Amygdala (tissue), 56 donors: Measurements from ENCODE around the gene SBK3.
A peak's percentile ranks its signal among the peaks of the same experiment; 100 is the strongest.
"Not testable (repeated sequence)": the region's sequence is repeated elsewhere in the genome, so short reads cannot be mapped to it uniquely, and the experiment has no call there.

Experiments used
- DNase-seq, 56 donors: peaks; one replicate each; lab custom pipeline; 2025; lab: John Stamatoyannopoulos, UW

Gene SBK3

DNA sequence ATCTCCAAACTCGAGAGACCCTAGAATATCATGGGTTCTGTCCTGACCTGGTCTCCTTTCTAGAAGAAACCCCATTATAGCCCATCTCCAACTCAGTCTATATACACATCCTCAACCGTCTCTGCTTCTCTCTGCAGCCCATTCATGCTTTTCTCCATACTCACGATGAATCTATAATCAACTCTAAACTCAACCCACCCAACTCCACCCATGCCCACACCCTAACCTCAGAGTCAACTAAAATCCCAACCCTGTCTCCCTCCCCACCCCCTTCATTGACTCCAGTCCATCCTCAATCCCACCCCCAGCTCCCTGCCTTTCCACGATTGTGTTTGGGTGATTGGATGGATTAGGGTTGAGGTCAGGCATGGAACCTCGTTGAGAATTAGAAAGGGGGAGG lies 1.8 kb downstream of the SBK3 start:
- no peak for DNase-seq

DNA sequence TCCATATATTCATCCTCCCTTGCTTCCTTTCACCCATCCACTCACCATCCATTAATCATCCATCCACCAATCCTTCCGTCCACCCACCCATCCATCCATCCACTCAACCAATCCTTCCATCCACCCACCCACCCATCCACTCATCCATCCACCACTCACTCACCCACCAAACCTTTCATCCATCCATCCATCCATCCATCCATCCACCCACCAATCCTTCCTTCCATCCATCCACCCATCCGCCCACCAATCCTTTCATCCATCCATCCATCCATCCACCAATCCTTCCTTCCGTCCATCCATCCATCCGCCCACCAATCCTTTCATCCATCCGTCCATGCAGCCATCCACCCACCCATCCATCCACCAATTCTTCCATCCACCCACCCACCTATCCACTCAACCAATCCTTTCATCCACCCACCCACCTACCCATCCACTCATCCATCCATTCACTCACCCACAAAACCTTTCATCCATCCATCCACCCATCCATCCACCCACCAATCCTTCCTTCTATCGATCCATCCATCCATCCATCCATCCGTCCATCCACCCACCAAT lies 3.0 kb downstream of the SBK3 start:
- no peak for DNase-seq

DNA sequence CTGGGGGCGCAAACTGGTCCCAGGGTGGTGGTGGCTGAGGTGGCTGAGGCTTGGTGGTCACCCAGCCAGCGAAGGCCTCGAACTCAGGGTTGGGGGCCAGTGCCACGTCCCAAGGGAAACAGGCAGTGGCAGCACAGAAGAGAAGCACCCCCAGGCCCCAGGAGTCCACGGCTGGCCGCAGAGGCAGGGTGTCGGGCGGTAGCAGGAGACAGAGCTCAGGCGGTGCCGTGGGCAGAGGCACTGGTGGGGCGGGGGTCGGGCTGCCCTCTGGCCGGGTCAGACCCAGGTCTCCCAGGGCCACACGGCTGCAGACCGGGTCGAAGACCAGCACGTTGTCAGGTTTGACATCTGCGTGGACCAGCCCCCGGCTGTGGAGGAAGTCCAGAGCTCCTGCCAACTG lies 4.3 kb downstream of the SBK3 start:
- DNase-seq, result no peak

DNA sequence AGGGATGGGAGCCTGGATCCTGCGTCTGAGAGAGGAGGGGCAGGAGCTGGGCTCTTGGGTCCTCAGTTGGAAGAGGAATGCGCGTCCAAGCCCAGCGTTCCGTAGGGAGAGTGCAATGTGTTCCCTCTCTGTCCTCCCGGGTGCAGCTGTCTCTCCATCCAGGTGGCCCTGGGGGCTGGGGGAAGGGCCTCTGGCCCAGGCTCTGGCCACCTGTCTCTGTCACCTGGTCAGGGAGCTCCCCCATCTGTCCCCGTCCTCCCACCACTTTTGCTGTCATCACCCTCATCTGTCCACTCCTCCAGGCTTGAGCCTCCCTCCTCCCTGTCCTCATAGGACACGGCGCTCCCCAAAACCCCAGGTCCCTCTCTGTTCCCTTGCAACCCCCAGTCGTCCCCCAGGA lies 4.7 kb downstream of the SBK3 start:
- DNase-seq, result no peak

DNA sequence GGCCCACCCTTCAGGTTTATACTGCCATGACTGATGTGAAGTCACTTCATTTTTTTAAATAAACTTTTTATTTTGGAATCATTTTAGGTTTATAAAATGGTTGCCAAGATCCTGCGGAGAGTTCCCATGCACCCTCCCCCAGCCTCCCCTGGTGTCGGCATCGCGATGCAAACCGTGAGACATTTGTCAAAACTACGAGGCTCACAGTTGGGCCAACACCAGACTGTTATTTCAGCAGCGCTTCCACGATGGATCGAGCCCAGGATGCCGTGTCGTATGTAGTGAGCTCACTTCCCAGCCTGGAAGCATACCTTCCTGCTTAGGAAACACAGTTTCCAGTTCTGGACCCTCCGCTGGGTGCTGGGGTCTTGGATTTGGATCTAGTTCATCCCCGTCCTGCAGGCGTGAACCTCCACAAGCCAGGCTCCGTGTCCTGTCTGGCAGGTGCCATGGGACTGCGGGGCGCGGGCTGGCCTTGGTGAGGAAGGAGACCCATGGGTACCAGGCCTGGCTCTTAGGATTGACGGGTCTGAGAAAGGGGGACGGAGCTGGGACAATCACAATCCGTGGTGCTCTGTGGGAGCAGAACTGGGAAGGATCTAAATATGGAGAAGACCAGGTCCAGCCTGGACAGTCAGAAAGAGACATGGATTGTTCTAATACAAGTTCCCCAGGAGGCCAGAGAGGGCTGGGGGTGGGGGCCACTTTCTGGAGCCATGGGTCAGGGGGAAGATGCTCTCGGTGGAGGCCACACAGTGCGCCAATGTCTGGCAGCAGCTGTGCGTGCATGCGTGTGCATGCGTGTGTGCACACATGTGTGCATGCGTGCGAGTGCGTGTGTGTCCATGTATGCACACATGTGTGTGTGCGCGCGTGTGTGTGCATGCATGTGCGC lies 6.0 kb downstream of the SBK3 start:
- no peak for DNase-seq

DNA sequence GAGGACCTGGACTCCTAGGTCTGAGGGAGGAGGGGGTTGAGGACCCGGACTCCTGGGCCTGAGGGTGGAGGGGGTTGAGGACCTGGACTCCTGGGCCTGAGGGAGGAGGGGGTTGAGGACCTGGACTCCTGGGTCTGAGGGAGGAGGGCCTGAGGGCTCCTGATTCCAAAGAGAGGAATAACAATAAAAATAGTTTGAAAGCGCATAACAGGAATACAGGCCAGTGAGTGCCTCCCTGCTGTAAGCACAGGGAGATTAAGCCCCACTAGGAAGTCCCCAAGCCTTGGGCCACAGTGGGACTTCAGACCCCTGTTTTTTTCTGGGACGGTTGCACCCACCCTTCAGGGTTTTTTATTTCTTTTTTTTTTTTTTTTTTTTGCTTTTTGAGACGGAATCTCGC lies 7.2 kb downstream of the SBK3 start:
- no peak for DNase-seq

DNA sequence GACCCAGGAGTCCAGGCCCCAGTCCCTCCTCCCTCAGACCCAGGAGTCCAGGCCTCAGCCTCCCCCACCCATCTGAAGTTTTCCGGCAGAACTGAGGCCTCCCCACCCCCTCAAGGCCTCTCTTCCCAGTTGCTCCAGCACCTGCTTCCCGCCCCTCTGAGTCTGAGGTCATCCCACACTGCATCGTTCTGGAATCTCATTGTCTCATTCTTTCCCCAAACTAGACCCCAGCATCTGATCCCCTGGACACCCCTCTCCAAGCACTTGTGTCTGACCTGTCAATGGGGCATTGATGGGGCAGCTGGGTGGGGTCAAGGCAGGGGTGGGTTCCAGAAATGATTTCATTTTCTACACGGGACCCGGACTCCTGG lies 7.6 kb downstream of the SBK3 start:
- DNase-seq, result no peak

DNA sequence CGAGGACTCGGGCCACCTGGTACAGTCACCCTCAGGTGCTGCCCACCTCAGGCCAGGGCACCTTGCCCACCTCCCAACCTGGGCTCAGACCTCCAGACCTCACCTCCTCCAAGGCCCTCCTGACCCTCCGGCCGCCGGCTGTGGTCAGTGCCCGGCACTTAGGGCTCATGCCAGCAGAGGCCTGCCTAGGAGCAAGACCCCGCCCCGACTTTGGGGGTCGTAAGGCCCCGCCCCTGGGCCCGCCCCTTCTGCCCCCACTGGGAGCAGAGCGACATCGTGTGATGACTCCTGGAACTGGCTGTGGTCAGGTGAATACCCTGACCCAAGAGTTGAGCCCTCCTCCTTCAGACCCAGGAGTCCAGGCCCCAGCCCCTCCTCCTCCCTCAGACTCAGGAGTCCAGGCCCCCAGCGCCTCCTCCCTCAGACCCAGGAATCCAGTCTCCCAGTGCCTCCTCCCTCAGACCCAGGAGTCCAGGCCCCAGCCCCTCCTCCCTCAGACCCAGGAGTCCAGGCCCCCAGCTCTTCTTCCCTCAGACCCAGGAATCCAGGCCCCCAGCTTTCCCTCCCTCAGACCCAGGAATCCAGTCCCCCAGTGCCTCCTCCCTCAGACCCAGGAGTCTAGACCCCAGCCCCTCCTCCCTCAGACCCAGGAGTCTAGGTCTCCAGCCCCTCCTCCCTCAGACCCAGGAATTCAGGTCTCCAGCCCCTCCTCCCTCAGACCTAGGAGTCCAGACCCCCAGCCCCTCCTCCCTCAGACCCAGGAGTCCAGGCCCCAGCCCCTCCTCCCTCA lies 8.2 kb downstream of the SBK3 start, which contains the start of gene SBK2:
TSS of gene SBK2 (minus strand) at position 183 of the 790 bp plus-strand sequence. CDS start 839 bp downstream, outside the sequence.
- no peak for DNase-seq

DNA sequence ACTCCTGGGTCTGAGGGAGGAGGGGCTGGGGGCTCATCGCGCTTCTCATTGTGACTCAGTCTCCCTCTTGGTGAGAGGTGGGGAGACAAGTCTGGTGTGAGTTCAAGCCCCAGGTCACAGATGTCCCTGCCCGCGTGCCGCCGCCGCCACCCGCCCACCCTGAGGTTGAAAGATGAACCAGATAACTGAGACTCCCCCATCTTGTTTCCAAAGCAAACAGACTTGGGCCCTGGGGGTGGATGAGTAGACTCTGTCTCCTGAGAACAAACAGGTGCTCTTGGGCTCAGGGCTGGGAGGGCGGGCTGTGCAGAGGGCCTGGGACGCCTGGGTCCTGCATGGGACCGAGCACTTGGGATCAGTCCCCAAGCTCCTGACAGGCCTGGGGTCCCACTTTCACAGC lies 9.0 kb downstream of the SBK3 start:
- DNase-seq, result no peak

DNA sequence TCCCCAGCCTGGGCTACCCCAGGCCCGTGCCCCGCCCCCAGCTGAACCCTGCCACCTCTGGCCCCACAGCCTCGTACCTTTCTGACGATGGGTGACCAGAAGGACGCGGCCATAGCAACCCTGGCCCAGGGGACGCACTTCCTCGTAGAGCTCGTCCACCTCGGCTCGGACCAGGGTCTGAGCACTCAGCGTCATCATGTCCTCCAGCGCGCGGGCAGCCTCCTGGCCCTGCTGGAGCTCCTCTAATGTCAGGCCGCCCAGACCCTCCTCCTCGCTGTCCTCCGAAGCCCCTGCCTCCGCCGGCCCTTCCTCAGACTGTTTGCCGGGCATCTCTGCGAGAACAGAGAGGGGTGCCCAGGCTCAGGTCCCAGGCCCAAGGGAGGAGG lies 9.4 kb downstream of the SBK3 start:
- DNase-seq, result no peak

DNA sequence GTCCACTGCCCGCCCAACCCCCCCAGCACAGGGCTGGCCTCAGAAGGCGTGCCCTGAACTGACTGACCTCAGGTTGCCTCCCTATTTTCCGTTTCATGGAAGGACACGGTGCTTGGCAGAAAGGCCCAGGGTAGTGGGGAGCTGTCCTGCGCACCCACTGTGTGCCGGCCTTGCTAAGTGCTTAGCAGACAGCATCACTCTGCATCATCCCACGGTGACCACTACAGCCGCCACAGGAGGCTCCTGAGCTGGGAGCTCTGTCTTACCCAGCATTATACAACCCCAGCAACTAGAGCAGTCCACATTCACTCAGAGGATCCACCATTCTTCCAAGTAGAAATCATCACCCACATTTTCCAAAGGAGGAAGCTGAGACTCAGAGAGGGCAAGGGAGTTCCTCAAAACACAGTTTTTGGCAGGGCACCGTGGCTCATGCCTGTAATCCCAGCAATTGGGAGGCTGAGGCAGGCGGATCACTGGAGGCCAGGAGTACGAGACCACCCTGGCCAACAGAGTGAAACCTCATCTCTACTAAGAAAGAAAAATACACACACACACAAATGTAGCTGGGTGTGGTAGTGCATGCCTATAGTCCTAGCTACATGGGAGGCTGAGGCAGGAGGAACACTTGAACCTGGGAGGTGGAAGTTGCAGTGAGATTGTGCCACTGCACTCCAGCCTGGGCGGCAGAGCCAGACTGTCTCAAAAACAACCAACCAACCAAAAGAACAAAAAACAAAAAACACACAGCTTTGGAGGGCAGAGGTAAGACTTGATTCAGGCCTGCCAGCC lies 10.0 kb downstream of the SBK3 start:
- DNase-seq, result no peak

DNA sequence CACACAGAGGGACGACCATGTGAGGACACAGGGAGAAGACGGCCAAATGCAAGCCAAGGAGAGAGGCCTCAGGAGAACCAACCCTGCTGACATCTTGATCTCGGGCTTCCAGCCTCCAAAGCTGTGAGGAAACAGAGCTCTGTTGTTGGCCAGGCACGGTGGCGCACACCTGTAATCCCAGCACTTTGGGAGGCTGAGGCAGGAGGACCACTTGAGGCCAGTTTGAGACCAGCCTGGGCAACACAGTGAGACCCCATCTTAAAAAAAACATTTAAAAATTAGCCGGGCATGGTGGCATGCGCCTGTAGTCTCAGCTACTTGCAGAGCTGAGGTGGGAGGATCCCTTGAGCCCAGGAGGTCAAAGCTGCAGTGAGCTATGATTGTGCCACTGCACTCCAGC lies 11.1 kb downstream of the SBK3 start:
- DNase-seq, result not testable (repeated sequence)

DNA sequence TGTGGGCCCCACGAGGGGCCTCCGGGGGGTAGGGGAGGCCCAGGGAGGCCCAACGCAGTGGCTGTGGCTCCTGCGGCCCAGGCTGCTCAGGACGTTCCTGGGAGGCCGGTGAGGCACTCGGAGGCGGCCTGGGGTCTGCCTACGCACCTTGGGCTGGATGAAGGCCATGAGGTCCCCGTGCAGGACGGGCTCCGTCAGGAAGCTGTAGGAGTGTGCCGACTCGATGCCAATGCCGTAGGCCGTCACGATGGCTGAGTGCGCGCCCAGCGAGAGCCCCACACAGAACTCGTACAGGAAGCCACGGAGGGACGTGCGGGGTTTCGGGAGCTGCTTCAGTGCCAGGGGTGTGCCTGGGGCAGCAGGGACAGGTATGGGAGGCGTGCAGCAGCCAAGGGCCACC lies 14.3 kb downstream of the SBK3 start:
- no peak for DNase-seq

DNA sequence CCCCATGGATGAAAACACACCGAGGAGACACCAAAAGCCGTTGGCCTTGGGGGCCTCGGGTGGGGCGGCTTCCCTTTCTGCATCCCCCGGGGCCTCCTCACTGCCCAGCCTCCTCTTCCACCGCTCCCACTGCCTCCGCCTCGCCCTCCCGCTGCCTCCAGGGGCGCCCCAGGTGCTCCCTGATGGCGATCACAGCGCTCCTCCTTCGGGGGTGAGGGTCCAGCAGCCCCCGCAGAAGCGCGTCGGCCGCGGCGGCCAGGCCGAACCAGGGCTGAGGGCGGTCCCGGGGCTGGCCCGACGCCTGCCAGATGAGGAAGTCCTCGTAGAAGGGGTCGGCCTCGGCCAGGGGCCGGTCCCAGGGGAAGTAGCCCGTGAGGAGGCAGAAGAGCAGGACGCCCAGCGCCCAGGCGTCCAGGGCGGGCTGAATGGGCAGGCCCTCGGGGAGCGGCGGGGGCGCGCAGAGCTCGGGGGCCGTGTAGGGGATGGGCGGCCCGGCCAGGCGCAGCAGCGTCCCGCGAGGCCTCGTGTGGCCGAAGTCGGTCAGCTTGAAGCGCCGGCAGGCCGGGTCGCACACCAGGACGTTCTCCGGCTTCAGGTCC lies 15.6 kb downstream of the SBK3 start:
- no peak for DNase-seq

DNA sequence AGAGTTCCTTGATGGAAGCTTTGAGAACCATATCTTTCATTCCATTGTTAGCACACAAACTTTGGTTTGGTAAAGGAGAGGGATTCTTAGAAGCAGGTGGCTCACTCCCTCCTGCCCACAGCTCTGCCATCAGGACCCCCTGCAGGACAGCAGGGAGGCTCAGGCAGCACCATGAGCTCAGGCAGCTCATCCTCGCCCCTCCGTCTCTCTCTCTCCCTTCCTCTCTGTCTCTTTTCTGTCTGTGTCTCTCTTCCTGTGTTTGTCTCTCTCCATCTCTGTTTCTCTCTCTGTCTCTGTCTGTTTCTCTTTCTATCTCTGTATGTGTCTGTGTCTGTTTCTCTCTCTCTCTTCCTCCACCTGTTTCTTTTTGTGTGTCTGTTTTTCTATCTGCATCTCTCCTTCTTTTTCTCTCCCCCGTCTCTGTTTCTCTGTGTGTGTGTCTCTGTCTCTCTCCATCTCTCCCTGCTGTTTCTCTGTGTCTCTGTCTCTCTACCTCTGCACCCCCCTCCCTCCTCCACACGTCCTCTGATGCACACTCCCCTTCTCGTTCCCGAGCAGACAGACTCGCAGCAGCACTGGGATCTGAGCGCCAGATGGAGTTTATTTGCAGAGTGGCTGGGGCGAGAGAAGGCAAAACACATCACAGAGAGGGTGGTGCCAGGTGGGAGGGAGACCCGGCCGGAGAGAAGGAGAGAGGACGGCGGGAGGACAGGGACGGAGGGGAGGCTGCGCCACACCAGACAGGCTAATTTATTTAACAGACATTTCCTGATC lies 17.1 kb downstream of the SBK3 start:
- DNase-seq, result peak in 1 of 56 donors; percentile 1

DNA sequence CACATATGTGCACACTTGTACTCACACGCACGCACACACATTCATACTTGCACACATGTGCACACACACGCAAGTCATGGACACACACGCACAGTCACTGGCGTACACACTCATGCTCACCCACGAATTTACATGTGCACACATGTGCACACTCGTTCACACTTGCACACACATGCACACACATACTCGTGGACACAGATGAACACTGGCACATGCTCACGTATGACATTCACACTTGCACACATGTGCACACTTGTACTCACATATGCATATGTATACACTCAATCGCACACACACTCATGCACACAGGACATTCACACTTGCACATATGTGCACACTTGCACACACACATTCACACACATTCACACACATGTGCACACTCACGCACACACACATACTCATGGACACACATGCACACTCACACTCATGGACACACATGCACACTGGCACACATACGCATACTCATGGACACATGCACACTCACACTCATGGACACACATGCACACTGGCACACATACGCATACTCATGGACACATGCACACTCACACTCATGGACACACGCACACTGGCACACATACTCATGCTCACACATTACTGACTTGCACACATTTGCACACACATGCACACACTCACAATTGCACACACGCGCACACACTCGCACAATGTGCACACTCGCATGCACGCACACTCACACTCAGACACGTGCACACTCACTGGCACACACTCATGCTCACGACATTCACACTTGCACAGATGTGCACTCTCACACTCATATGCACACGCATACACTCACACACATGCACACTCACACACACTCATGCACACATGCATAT lies 17.9 kb downstream of the SBK3 start:
- DNase-seq, result no peak

DNA sequence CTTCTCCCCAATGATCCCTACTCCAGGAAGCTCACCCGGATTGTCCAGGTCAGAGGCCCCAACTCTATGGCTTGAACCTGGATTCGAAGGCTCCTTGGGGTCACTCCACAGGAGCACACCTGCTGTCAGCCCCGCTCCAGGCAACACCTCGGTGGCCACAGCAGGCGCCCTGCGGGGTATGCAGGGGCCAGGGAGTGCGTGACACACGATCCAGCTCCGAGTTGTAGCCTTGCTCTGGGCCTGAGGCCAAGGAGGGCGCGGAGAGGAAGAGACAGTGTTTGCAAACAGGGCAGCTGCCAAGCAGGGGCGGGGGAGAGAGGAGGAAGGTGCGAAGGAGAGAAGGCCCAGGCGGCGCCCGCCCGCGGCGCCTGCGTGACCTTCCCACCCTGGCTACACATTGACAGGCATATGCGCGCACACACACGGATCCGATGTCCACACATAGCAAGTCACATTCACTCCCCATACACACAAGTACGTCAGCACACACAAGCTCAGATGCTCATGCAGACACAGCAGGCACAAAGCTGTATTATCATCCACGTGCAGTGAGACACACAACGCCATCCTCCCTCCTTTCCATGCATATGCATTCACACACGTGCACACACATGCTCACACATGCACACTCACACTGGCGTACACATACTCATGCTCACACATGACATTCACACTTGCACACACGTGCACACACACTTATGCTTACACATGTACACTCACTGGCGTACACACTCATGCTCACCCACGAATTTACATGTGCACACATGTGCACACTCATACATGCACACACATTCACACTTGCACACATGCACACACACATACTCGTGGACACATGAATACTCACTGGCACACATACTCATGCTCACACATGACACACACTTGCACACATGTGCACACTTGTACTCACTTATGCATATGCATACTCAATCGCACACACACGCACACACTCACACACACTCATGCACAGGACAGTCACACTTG lies 18.8 kb downstream of the SBK3 start:
- peak in 4 of 56 donors; percentile 4 to 11 (median 6) for DNase-seq
